ENCODE measurements around the gene FAAP20. TPM values are rescaled to one million over a fixed set of nuclear protein-coding genes. Genes with fewer than 3 reads are reported as not detected.

Gene FAAP20
- total and polyA plus RNA-seq, 4 donors, result 5.6 to 31.5 (median 15.7) TPM

DNA sequence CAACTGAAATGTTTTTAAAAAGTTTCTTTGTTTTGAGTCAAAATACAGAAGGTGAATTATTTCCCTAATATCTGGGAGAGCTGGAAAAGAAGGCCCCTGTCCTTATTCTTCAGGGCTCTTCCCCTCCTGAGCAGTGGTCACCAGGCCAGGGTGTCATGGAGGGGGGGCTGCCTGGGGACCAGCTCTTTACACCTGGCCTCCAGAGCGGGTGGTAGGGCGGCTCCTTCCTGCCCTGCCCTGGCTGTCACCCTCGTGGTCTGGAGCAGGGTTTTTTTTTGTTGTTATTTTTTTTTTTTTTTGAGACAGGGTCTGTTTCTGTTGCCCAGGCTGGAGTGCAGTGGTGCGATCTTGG, 40.2 kb upstream of the FAAP20 start:
- WGBS, result 11% methylated on average over 4 of the region's 4 CpGs
- no peak for DNase-seq (ENCODE audit: low spot score)
- H3K9ac ChIP-seq (ENCODE audit: low read depth in 1 of 2, low read length in 2 of 2), result peak overlapping the region; percentile 17 to 71
- no peaks in the 10 kb centered on the region for H3K36me3 ChIP-seq (ENCODE audit: control insufficient read depth in 4 of 4, insufficient read depth in 3 of 4, low read depth in 1 of 4, low read length in 3 of 4)
- no peak overlapping the region for H3K4me3 ChIP-seq (ENCODE audit: low read depth in 1 of 3, low read length in 3 of 3)
- H3K9me3 ChIP-seq (ENCODE audit: control insufficient read depth in 4 of 4, low read length in 3 of 4), result no peaks in the 10 kb centered on the region
- peak overlapping the region; percentile 91 to 93 for H3K27ac ChIP-seq (ENCODE audit: low read depth in 1 of 2, low read length in 2 of 2)
- H3K27me3 ChIP-seq (ENCODE audit: control insufficient read depth in 4 of 4, insufficient read depth in 4 of 4, low read length in 3 of 4), result no peaks in the 10 kb centered on the region
- peaks cover 57 to 95% (median 75%) of the 10 kb centered on the region in 4 donors for H3K4me1 ChIP-seq (ENCODE audit: control insufficient read depth in 4 of 4, insufficient read depth in 4 of 4, low read length in 3 of 4)
- TF ChIP-seq JUND (IDR thresholded peaks at IDR 0.05) (peak in 1 of 2 donors; percentile 1), FOXA1 (IDR thresholded peaks at IDR 0.05) (no peak), SP1 (IDR thresholded peaks at IDR 0.05) (no peak)

DNA sequence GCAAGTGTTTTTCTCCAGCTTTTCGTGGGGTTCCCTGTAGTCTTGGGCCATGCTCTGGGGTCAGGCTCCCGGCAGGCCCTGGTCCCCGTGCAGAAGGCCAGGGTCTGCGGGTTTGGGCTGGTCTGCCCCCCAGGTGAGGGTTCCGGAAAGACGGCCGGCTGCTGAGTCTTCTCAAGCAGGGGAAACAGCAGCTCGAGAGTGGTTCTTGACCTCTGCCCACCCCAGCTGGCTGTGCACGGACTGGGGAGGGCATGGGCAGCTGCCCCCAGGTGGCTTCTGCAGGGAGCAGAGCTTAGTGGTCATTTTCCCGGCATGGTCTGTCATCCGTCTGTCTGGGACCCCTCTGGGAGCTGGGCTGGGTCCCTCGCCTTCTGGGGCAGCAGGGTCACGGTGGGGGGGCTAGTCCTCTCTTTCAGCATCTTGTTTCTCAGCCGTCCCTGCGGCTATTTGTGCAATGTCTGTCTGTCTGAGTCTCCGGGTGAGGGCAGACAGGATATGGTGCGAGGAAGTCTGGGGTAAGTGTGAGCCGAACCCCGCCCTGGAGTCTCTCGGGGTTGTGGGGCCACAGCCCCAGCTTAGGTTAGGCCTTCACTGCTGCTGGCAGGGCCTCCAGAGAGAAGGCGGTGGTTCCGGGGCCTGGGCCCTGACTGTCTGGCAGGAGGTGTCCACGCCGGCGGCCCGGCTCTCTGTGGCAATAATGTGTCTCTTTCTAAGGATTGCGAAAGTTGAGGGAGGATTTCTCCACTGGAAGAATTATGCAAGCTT, 39.6 kb upstream of the FAAP20 start:
- H3K27ac ChIP-seq (ENCODE audit: low read depth in 1 of 2, low read length in 2 of 2), result peak overlapping the region; percentile 91 to 93
- WGBS, result 15% methylated on average over 27 of the region's 27 CpGs
- H3K9me3 ChIP-seq (ENCODE audit: control insufficient read depth in 4 of 4, low read length in 3 of 4), result no peaks in the 10 kb centered on the region
- peak overlapping the region in 2 of 3 donors; percentile 8 to 14 for H3K4me3 ChIP-seq (ENCODE audit: low read depth in 1 of 3, low read length in 3 of 3)
- TF ChIP-seq, protein P1, sequence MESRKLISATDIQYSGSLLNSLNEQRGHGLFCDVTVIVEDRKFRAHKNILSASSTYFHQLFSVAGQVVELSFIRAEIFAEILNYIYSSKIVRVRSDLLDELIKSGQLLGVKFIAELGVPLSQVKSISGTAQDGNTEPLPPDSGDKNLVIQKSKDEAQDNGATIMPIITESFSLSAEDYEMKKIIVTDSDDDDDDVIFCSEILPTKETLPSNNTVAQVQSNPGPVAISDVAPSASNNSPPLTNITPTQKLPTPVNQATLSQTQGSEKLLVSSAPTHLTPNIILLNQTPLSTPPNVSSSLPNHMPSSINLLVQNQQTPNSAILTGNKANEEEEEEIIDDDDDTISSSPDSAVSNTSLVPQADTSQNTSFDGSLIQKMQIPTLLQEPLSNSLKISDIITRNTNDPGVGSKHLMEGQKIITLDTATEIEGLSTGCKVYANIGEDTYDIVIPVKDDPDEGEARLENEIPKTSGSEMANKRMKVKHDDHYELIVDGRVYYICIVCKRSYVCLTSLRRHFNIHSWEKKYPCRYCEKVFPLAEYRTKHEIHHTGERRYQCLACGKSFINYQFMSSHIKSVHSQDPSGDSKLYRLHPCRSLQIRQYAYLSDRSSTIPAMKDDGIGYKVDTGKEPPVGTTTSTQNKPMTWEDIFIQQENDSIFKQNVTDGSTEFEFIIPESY (IDR thresholded peaks at IDR 0.05), result peak; percentile 73
- TF ChIP-seq FOXA1 (IDR thresholded peaks at IDR 0.05) (peak; percentile 47), EGR1 (IDR thresholded peaks at IDR 0.05; ENCODE audit: low read depth in 2 of 2) (peak in 1 of 2 donors; percentile 80), GABPA (IDR thresholded peaks at IDR 0.05 in 1 of 2, conservative IDR thresholded peaks at IDR 0.05 in 1 of 2) (peak in 1 of 2 donors; percentile 69), FOXA2 (IDR thresholded peaks at IDR 0.05) (no peak), YY1 (IDR thresholded peaks at IDR 0.05) (peak; percentile 57), TAF1 (conservative IDR thresholded peaks at IDR 0.05) (no peak), HNF4G (IDR thresholded peaks at IDR 0.05) (no peak), NR2F2 (IDR thresholded peaks at IDR 0.05) (peak; percentile 73), RAD21 (IDR thresholded peaks at IDR 0.05) (peak; percentile 60 to 61), SP1 (IDR thresholded peaks at IDR 0.05) (peak; percentile 61), JUND (IDR thresholded peaks at IDR 0.05) (peak in 1 of 2 donors; percentile 75), RXRA (IDR thresholded peaks at IDR 0.05) (peak; percentile 58 to 89), HNF4A (conservative IDR thresholded peaks at IDR 0.05) (peak; percentile 66 to 82)
- TF ChIP-seq, protein P2, sequence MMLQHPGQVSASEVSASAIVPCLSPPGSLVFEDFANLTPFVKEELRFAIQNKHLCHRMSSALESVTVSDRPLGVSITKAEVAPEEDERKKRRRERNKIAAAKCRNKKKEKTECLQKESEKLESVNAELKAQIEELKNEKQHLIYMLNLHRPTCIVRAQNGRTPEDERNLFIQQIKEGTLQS (IDR thresholded peaks at IDR 0.05), result peak; percentile 52
- TF ChIP-seq, protein P3, sequence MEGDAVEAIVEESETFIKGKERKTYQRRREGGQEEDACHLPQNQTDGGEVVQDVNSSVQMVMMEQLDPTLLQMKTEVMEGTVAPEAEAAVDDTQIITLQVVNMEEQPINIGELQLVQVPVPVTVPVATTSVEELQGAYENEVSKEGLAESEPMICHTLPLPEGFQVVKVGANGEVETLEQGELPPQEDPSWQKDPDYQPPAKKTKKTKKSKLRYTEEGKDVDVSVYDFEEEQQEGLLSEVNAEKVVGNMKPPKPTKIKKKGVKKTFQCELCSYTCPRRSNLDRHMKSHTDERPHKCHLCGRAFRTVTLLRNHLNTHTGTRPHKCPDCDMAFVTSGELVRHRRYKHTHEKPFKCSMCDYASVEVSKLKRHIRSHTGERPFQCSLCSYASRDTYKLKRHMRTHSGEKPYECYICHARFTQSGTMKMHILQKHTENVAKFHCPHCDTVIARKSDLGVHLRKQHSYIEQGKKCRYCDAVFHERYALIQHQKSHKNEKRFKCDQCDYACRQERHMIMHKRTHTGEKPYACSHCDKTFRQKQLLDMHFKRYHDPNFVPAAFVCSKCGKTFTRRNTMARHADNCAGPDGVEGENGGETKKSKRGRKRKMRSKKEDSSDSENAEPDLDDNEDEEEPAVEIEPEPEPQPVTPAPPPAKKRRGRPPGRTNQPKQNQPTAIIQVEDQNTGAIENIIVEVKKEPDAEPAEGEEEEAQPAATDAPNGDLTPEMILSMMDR (IDR thresholded peaks at IDR 0.05; ENCODE audit: low read depth, low read length, missing input control), result no peak
- TF ChIP-seq, protein P4, sequence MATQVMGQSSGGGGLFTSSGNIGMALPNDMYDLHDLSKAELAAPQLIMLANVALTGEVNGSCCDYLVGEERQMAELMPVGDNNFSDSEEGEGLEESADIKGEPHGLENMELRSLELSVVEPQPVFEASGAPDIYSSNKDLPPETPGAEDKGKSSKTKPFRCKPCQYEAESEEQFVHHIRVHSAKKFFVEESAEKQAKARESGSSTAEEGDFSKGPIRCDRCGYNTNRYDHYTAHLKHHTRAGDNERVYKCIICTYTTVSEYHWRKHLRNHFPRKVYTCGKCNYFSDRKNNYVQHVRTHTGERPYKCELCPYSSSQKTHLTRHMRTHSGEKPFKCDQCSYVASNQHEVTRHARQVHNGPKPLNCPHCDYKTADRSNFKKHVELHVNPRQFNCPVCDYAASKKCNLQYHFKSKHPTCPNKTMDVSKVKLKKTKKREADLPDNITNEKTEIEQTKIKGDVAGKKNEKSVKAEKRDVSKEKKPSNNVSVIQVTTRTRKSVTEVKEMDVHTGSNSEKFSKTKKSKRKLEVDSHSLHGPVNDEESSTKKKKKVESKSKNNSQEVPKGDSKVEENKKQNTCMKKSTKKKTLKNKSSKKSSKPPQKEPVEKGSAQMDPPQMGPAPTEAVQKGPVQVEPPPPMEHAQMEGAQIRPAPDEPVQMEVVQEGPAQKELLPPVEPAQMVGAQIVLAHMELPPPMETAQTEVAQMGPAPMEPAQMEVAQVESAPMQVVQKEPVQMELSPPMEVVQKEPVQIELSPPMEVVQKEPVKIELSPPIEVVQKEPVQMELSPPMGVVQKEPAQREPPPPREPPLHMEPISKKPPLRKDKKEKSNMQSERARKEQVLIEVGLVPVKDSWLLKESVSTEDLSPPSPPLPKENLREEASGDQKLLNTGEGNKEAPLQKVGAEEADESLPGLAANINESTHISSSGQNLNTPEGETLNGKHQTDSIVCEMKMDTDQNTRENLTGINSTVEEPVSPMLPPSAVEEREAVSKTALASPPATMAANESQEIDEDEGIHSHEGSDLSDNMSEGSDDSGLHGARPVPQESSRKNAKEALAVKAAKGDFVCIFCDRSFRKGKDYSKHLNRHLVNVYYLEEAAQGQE (IDR thresholded peaks at IDR 0.05), result peak; percentile 76
- TF ChIP-seq, protein P5, sequence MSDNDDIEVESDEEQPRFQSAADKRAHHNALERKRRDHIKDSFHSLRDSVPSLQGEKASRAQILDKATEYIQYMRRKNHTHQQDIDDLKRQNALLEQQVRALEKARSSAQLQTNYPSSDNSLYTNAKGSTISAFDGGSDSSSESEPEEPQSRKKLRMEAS (IDR thresholded peaks at IDR 0.05), result peak; percentile 88
- H3K4me1 ChIP-seq (ENCODE audit: control insufficient read depth in 4 of 4, insufficient read depth in 4 of 4, low read length in 3 of 4), result peaks cover 53 to 90% (median 73%) of the 10 kb centered on the region in 4 donors
- H3K27me3 ChIP-seq (ENCODE audit: control insufficient read depth in 4 of 4, insufficient read depth in 4 of 4, low read length in 3 of 4), result no peaks in the 10 kb centered on the region
- no peaks in the 10 kb centered on the region for H3K36me3 ChIP-seq (ENCODE audit: control insufficient read depth in 4 of 4, insufficient read depth in 3 of 4, low read depth in 1 of 4, low read length in 3 of 4)
- peak; percentile 70 for DNase-seq (ENCODE audit: low spot score)
- peak overlapping the region; percentile 71 to 76 for H3K9ac ChIP-seq (ENCODE audit: low read depth in 1 of 2, low read length in 2 of 2)
